GM20431 (cell line): ENCODE data around the gene BMP8A.
"Not testable (repeated sequence)": the region's sequence is repeated elsewhere in the genome, so short reads cannot be mapped to it uniquely, and the experiment has no call there.

ENCODE experiments used
- in situ Hi-C: fragments of 300-500 bp; cut with MseI, MboI; formaldehyde crosslinking; loops from one replicate; pipeline ENCODE4 v1.15.0; 2020; ENCODE audit warnings: low sequenced_read_pairs; ENCODE audit not compliant: unreplicated experiment

The BMP8A gene

GRCh38 chr1:39524591-39525365 is 33.3 kb downstream of the BMP8A start:
- in situ Hi-C loops: no loop called here

GRCh38 chr1:39525366-39526165 is 34.1 kb downstream of the BMP8A start:
- in situ Hi-C loops: no loop called here

GRCh38 chr1:39526466-39527189 is 35.2 kb downstream of the BMP8A start:
- in situ Hi-C loops: no loop called here

- in situ Hi-C loops: not testable (repeated sequence)
These were observed 35.7 kb downstream of the BMP8A start for GRCh38 chr1:39527190-39527579.

GRCh38 chr1:39528082-39528481 is 36.6 kb downstream of the BMP8A start:
- in situ Hi-C loops: no loop called here

GRCh38 chr1:39529901-39530535 is 38.6 kb downstream of the BMP8A start:
- in situ Hi-C loops: loop anchor here (10.0 kb wide), 1 partner anchor 55 kb away; no protein-coding TSS in a partner anchor

GRCh38 chr1:39531526-39531925 is 40.1 kb downstream of the BMP8A start:
- in situ Hi-C loops: loop anchor here (10.0 kb wide), 1 partner anchor 57 kb away; no protein-coding TSS in a partner anchor

- in situ Hi-C loops: loop anchor here (10.0 kb wide), 1 partner anchor 59 kb away; no protein-coding TSS in a partner anchor
These were observed 42.0 kb downstream of the BMP8A start for GRCh38 chr1:39533442-39533841.

GRCh38 chr1:39538531-39539251 is 47.3 kb downstream of the BMP8A start:
- in situ Hi-C loops: loop anchor here (10.0 kb wide), 1 partner anchor 64 kb away; no protein-coding TSS in a partner anchor

- in situ Hi-C loops: loop anchor here (10.0 kb wide), 1 partner anchor 65 kb away; no protein-coding TSS in a partner anchor
These were observed 47.9 kb downstream of the BMP8A start for GRCh38 chr1:39539252-39539790.

GRCh38 chr1:39540504-39541031 is 49.1 kb downstream of the BMP8A start:
- in situ Hi-C loops: no loop called here

GRCh38 chr1:39542924-39543323 is 51.5 kb downstream of the BMP8A start:
- in situ Hi-C loops: no loop called here

GRCh38 chr1:39544327-39544726 is 52.9 kb downstream of the BMP8A start:
- in situ Hi-C loops: no loop called here

- in situ Hi-C loops: no loop called here
These were observed 54.1 kb downstream of the BMP8A start for GRCh38 chr1:39545531-39545930.

- in situ Hi-C loops: no loop called here
These were observed 62.8 kb downstream of the BMP8A start for GRCh38 chr1:39554277-39554676.

- in situ Hi-C loops: no loop called here
These were observed 69.8 kb downstream of the BMP8A start for GRCh38 chr1:39561279-39561678.

GRCh38 chr1:39562886-39563285 is 71.5 kb downstream of the BMP8A start:
- in situ Hi-C loops: no loop called here

- in situ Hi-C loops: no loop called here
These were observed 72.2 kb downstream of the BMP8A start for GRCh38 chr1:39563669-39564068.

- in situ Hi-C loops: no loop called here
These were observed 72.9 kb downstream of the BMP8A start for GRCh38 chr1:39564340-39564739.
